SK-N-SH (cell line): ENCODE data around the gene PLCL2. TPM values are rescaled to one million over a fixed set of nuclear protein-coding genes. Genes with fewer than 3 reads are reported as not detected.
A peak's percentile ranks its signal among the peaks of the same experiment; 100 is the strongest.

Experiments
- CTCF ChIA-PET: fragments of 300-600, 350-600 bp; formaldehyde crosslinking; extraction: SDS; loops from one replicate; lab custom pipeline; 2021; lab: Yijun Ruan, JAX
- POLR2A ChIA-PET: fragments of 350-600 bp; sonication (Branson Sonifier 250); formaldehyde crosslinking; extraction: SDS; loops from one replicate; lab custom pipeline; 2020; ENCODE audit warnings: antibody characterized with exemption, inconsistent platforms; lab: Yijun Ruan, JAX
- DNase-seq: peaks from one replicate; pipeline ENCODE4 v3.0.0; 2012
- H2AFZ ChIP-seq: fragments of 200-600 bp; sonication (generic); 2 replicates; pipeline ENCODE4 v1.8.1; 2016; ENCODE audit warnings: antibody characterized with exemption, mild to moderate bottlenecking, low read depth
- H3F3A ChIP-seq: fragments of 200-600 bp; sonication (generic); replicated peaks from 2 replicates; pipeline ENCODE3; 2016; ENCODE audit warnings: antibody characterized with exemption, mild to moderate bottlenecking; ENCODE audit not compliant: insufficient read depth
- H3K27ac ChIP-seq, 2 experiments: fragments of 200-500 bp in 1 of 2; fragments of 200-600 bp in 1 of 2; sonication (Bioruptor generic) in 1 of 2; sonication (generic), shearing (Covaris generic) in 1 of 2; 2 replicates each; pipeline versions ENCODE4 v1.5.1 to v1.6.1; 2014 to 2016; ENCODE audit warnings: low read depth in 2 of 2, inconsistent platforms in 1 of 2, low read length in 1 of 2, mild to moderate bottlenecking in 1 of 2, mixed read lengths in 1 of 2
- H3K27me3 ChIP-seq: fragments of 200-600 bp; sonication (generic), shearing (Covaris generic); 2 replicates; pipeline ENCODE4 v1.6.1; 2016; ENCODE audit warnings: mixed run types; ENCODE audit not compliant: insufficient read depth
- H3K36me3 ChIP-seq, 2 experiments: fragments of 200-500 bp in 1 of 2; fragments of 200-600 bp in 1 of 2; sonication (Bioruptor generic) in 1 of 2; sonication (generic) in 1 of 2; replicated peaks in 1 of 2; 2 replicates each; pipeline versions ENCODE3 to v1.5.1; 2014 to 2016; ENCODE audit warnings: low read length in 1 of 2, mild to moderate bottlenecking in 1 of 2; ENCODE audit not compliant: insufficient read depth in 2 of 2, control insufficient read depth in 1 of 2
- H3K4me1 ChIP-seq, 2 experiments: fragments of 200-500 bp in 1 of 2; fragments of 200-600 bp in 1 of 2; sonication (Bioruptor generic) in 1 of 2; sonication (generic), shearing (Covaris generic) in 1 of 2; 2 replicates each; pipeline versions ENCODE4 v1.5.1 to v1.6.1; 2014 to 2016; ENCODE audit warnings: low read depth in 1 of 2, low read length in 1 of 2, mixed run types in 1 of 2; ENCODE audit not compliant: insufficient read depth in 2 of 2, control insufficient read depth in 1 of 2
- H3K4me2 ChIP-seq: fragments of 200-600 bp; sonication (generic), shearing (Covaris generic); 2 replicates; pipeline ENCODE4 v1.6.1; 2017; ENCODE audit warnings: mixed run types
- H3K4me3 ChIP-seq, 2 experiments: fragments of 200-500 bp in 1 of 2; fragments of 200-600 bp in 1 of 2; sonication (Bioruptor generic) in 1 of 2; sonication (generic), shearing (Covaris generic) in 1 of 2; 2 replicates each; pipeline versions ENCODE4 v1.5.1 to v1.8.1; 2014 to 2016; ENCODE audit warnings: low read depth in 2 of 2, inconsistent platforms in 1 of 2, low read length in 1 of 2, mild to moderate bottlenecking in 1 of 2, mixed read lengths in 1 of 2, moderate library complexity in 1 of 2
- H3K79me2 ChIP-seq: fragments of 200-600 bp; sonication (generic); 2 replicates; pipeline ENCODE4 v1.8.1; 2017; ENCODE audit warnings: mild to moderate bottlenecking; ENCODE audit not compliant: insufficient read depth
- H3K9ac ChIP-seq: fragments of 200-600 bp; sonication (generic); 2 replicates; pipeline ENCODE4 v1.6.1; 2017; ENCODE audit warnings: mixed run types
- H3K9me2 ChIP-seq: fragments of 200-600 bp; sonication (generic); 2 replicates; pipeline ENCODE4 v1.6.1; 2017; ENCODE audit warnings: mixed run types
- H3K9me3 ChIP-seq: fragments of 200-600 bp; sonication (generic); 2 replicates; pipeline ENCODE4 v1.6.1; 2017; ENCODE audit warnings: mixed run types, mild to moderate bottlenecking, moderate library complexity
- H4K20me1 ChIP-seq: fragments of 200-600 bp; sonication (generic); 2 replicates; pipeline ENCODE4 v1.6.1; 2017; ENCODE audit warnings: mild to moderate bottlenecking, mixed run types; ENCODE audit not compliant: insufficient read depth
- FOSL2 ChIP-seq: IDR thresholded peaks from 2 replicates; pipeline ENCODE4 v1.4.0; 2012; ENCODE audit warnings: low read depth, mild to moderate bottlenecking, moderate library complexity, borderline replicate concordance
- JUND ChIP-seq: IDR thresholded peaks from 2 replicates; pipeline ENCODE4 v1.4.0; 2012
- RCOR1 ChIP-seq: fragments of 150-350 bp; IDR thresholded peaks from 2 replicates; pipeline ENCODE4 v1.6.1; 2017; ENCODE audit warnings: antibody characterized with exemption, low read length
- SIN3A ChIP-seq: IDR thresholded peaks from 2 replicates; pipeline ENCODE4 v1.6.1; 2012; ENCODE audit warnings: low read depth, mild to moderate bottlenecking, low read length, moderate library complexity, borderline replicate concordance
- TCF12 ChIP-seq: IDR thresholded peaks from 2 replicates; pipeline ENCODE4 v1.4.0; 2012
- TEAD4 ChIP-seq: IDR thresholded peaks from 2 replicates; pipeline ENCODE4 v1.4.0; 2012; ENCODE audit warnings: mild to moderate bottlenecking, borderline replicate concordance; ENCODE audit not compliant: insufficient read depth
- WGBS: methylation state at CpG from one replicate; pipeline ENCODE4 v1.1.6; 2017; ENCODE audit warnings: low lambda C conversion rate; 5-methylcytosine and 5-hydroxymethylcytosine counted together
- polyA plus RNA-seq, 3 experiments: library from polyadenylated mRNA; depleted of rRNA; stranded (reverse); fragments of >200 nt; gene quantifications; 2 replicates each; pipeline ENCODE4 v1.2.3, GENCODE V29; 2012
- TF ChIP-seq, protein P1 (sequence below): IDR thresholded peaks from 2 replicates; pipeline ENCODE4; 2012
- TF ChIP-seq, protein P2 (sequence below): IDR thresholded peaks from 2 replicates; pipeline ENCODE4 v1.4.0; 2012; ENCODE audit warnings: low read depth, borderline replicate concordance
- TF ChIP-seq, protein P3 (sequence below): IDR thresholded peaks from 2 replicates; pipeline ENCODE4 v1.4.0; 2012; ENCODE audit warnings: low read depth
- TF ChIP-seq, protein P4 (sequence below): IDR thresholded peaks from 2 replicates; pipeline ENCODE4 v1.4.0; 2012; ENCODE audit warnings: low read depth, borderline replicate concordance

PLCL2 gene
- polyA plus RNA-seq, 1 of the 3 experiments (the other 2 are of a cell fraction), result 0.85 TPM

DNA sequence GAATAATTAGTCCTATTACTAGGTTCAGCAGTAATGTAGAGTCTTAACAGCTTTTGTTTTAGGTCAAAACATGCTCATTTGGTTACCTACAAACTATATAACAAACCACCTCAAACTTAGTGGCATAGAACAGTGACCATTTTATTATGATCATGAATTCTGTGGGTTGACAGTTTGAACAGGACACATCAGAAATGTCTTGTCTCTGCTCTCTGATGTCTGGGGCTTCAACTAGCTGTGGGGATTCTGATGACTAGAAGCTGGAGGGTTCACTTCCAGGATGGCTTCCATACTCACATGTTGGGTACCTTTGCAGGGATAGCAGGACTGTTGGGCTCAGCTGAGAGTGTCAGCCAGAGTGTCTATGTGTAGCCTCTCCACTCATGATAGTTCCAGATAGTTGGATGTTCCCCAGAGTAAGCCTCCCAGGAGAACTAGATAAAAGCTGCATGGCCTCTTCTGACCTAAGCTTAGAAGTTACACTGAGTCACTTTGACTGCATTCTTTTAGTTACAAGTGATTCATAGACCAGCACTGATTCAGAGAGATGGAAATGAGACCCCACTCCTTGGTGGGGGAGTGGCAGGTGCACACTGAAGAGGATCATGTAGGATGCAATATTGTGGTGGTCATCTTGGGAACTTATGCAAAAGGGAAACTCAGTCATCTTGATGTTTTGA is 32.6 kb downstream of the PLCL2 start:
- Histone ChIP-seq H3K9me3 (no peaks in the 10 kb centered on the region), H4K20me1 (no peaks in the 10 kb centered on the region), H3K36me3 (no peaks in the 10 kb centered on the region), H3K4me1 (no peaks in the 10 kb centered on the region; a peak in 1 of 4 replicates), H3K4me2 (no peak overlapping the region), H3K27me3 (no peaks in the 10 kb centered on the region), H3K79me2 (no peaks in the 10 kb centered on the region; the same call in 1 of the 2 replicates), H3K9me2 (no peaks in the 10 kb centered on the region), H3K27ac (peak overlapping the region in 1 of 2 experiments; percentile 41; a peak in 2 of 4 replicates), H3K9ac (no peak overlapping the region), H2AFZ (no peak overlapping the region), H3F3A (peaks cover 11% of the 10 kb centered on the region), H3K4me3 (no peak overlapping the region)
- TF ChIP-seq RCOR1 (no peak), TCF12 (peak; percentile 56), FOSL2 (peak; percentile 64; the same call in 1 of the 2 replicates), JUND (0 out of 2 replicates have a peak, but pooled peaks have one; percentile 8)
- TF ChIP-seq, protein P1, sequence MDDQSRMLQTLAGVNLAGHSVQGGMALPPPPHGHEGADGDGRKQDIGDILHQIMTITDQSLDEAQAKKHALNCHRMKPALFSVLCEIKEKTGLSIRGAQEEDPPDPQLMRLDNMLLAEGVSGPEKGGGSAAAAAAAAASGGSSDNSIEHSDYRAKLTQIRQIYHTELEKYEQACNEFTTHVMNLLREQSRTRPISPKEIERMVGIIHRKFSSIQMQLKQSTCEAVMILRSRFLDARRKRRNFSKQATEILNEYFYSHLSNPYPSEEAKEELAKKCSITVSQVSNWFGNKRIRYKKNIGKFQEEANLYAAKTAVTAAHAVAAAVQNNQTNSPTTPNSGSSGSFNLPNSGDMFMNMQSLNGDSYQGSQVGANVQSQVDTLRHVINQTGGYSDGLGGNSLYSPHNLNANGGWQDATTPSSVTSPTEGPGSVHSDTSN, result 0 out of 2 replicates have a peak, but pooled peaks have one; percentile 10
- TF ChIP-seq, protein P2, sequence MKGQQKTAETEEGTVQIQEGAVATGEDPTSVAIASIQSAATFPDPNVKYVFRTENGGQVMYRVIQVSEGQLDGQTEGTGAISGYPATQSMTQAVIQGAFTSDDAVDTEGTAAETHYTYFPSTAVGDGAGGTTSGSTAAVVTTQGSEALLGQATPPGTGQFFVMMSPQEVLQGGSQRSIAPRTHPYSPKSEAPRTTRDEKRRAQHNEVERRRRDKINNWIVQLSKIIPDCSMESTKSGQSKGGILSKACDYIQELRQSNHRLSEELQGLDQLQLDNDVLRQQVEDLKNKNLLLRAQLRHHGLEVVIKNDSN, result no peak
- TF ChIP-seq, protein P3, sequence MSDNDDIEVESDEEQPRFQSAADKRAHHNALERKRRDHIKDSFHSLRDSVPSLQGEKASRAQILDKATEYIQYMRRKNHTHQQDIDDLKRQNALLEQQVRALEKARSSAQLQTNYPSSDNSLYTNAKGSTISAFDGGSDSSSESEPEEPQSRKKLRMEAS, result no peak
- ChIA-PET POLR2A (no interaction called here), CTCF (interaction anchor here (1.0 kb wide), 1 partner anchor 10 kb away, joined by 4 read pairs; no protein-coding TSS in a partner anchor)
- no peak for DNase-seq

DNA sequence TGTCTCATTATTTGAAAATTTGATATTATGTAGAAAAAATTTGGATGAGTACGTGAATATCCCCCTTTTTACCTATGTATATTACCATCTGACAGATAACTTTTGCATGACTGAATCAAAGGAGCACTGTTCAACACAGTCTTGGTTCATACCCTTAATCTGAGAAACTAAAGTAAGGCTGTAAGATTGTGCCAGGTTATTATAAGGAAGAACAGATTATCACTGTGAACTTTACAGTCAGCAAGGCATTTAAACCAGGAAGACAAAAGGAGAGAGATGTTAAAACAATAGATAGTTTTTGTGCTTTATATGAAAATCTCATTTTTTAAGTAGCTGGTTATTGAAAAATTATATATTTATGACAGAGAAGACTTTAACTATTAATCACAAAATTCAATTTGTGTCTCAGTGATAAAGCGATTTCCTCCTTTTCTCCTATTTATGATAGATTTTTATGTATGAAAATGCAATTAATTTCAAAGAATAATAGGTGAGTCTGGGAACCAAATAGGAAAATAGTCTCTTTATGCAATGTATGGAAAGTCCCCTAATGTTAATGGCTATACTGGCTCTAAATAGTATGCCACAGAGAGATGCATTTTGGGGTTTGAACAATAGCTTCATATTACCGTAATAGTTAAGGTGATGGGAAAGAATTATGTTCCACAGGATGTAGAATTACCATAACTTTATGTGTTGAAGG is 33.4 kb downstream of the PLCL2 start:
- H3K9me2 ChIP-seq, result no peaks in the 10 kb centered on the region
- H2AFZ ChIP-seq, result no peak overlapping the region
- no peak overlapping the region for H3K9ac ChIP-seq
- POLR2A ChIA-PET, result no interaction called here
- no peaks in the 10 kb centered on the region; the same call in 1 of the 2 replicates for H3K79me2 ChIP-seq
- DNase-seq, result no peak
- CTCF ChIA-PET, result interaction anchor here (0.7 to 0.9 kb wide), 2 partner anchors 12 to 97 kb away, joined by 3 read pairs; no protein-coding TSS in a partner anchor
- no peaks in the 10 kb centered on the region for H4K20me1 ChIP-seq
- no peak overlapping the region for H3K4me3 ChIP-seq
- H3K4me2 ChIP-seq, result no peak overlapping the region
- H3K36me3 ChIP-seq, result no peaks in the 10 kb centered on the region
- H3F3A ChIP-seq, result peaks cover 11% of the 10 kb centered on the region
- no peak for TF ChIP-seq SIN3A
- no peak; the same call in 1 of the 2 replicates for TF ChIP-seq FOSL2
- no peak for TF ChIP-seq TEAD4
- TF ChIP-seq, protein P4, sequence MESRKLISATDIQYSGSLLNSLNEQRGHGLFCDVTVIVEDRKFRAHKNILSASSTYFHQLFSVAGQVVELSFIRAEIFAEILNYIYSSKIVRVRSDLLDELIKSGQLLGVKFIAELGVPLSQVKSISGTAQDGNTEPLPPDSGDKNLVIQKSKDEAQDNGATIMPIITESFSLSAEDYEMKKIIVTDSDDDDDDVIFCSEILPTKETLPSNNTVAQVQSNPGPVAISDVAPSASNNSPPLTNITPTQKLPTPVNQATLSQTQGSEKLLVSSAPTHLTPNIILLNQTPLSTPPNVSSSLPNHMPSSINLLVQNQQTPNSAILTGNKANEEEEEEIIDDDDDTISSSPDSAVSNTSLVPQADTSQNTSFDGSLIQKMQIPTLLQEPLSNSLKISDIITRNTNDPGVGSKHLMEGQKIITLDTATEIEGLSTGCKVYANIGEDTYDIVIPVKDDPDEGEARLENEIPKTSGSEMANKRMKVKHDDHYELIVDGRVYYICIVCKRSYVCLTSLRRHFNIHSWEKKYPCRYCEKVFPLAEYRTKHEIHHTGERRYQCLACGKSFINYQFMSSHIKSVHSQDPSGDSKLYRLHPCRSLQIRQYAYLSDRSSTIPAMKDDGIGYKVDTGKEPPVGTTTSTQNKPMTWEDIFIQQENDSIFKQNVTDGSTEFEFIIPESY, result no peak
- H3K27me3 ChIP-seq, result no peaks in the 10 kb centered on the region
- H3K4me1 ChIP-seq, result no peaks in the 10 kb centered on the region; a peak in 1 of 4 replicates
- no peaks in the 10 kb centered on the region for H3K9me3 ChIP-seq
- WGBS, result 70% methylated on average over 3 of the region's 3 CpGs
- H3K27ac ChIP-seq, result peak overlapping the region in 1 of 2 experiments; percentile 11; a peak in 1 of 4 replicates
